ENCODE results near the gene SPDYE6.
"Not testable (repeated sequence)": the region's sequence is repeated elsewhere in the genome, so short reads cannot be mapped to it uniquely, and the experiment has no call there.

DNA sequence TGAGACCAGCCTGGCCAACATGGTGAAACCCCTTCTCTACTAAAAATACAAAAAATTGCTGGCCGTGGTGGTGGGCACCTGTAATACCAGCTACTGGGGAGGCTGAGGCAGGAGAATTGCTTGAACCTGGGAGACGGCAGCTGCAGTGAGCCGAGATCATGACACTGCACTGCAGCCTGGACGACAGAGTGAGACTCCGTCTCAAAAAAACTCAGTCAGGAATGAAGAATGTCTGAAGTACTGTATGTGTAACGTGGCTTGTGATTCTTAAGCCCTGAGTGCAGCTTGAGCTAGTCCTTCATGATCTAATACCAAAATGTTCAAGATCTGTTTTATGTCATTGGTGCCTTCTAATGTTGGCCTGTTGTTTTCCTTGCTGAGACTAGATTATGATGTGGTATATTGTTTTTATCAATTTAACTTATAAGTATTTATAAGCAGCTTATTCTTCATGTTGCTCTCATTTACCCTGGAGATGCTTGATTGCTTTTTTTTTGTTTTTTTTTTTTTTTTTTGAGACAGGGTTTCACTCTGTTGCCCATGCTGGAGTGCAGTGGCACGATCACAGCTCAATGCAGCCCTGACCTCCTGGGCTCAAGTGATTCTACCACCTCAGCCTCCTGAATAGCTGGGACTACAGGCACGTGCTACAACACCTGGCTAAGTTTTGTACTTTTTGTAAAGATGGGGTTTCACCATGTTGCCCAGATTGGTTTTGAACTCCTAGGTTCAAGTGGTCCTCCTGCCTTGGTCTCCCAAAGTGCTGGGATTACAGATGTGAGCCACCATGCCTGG is 25.4 kb downstream of the SPDYE6 start:
- TF ChIP-seq, protein P1, sequence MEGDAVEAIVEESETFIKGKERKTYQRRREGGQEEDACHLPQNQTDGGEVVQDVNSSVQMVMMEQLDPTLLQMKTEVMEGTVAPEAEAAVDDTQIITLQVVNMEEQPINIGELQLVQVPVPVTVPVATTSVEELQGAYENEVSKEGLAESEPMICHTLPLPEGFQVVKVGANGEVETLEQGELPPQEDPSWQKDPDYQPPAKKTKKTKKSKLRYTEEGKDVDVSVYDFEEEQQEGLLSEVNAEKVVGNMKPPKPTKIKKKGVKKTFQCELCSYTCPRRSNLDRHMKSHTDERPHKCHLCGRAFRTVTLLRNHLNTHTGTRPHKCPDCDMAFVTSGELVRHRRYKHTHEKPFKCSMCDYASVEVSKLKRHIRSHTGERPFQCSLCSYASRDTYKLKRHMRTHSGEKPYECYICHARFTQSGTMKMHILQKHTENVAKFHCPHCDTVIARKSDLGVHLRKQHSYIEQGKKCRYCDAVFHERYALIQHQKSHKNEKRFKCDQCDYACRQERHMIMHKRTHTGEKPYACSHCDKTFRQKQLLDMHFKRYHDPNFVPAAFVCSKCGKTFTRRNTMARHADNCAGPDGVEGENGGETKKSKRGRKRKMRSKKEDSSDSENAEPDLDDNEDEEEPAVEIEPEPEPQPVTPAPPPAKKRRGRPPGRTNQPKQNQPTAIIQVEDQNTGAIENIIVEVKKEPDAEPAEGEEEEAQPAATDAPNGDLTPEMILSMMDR (IDR thresholded peaks at IDR 0.05; ENCODE audit: insufficient read depth, low read length, poor library complexity, severe bottlenecking), result not testable (repeated sequence)
- TF ChIP-seq EZH2phosphoT487 (conservative IDR thresholded peaks at IDR 0.05; ENCODE audit: low read length), result not testable (repeated sequence)

Measured in SU-DHL-6 (cell line).